Transverse colon (tissue), 4 donors: ENCODE measurements around the gene MEF2B.

Source experiments
- CTCF ChIP-seq, 5 experiments: fragments of 200-600 bp in 3 of 5; fragments of 450-650 bp in 2 of 5; sonication (generic) in 3 of 5; IDR thresholded peaks; 1 replicate in 2 of 5; 2 replicates in 3 of 5; pipeline ENCODE4 v1.5.1; 2016 to 2017; ENCODE audit warnings: antibody characterized with exemption in 5 of 5, inconsistent platforms in 3 of 5, mild to moderate bottlenecking in 2 of 5, moderate library complexity in 1 of 5
- EP300 ChIP-seq: sonication (generic); formaldehyde crosslinking; IDR thresholded peaks from one replicate; pipeline ENCODE4 v1.6.1; 2017; ENCODE audit warnings: antibody characterized with exemption, low read depth
- POLR2A ChIP-seq: fragments of 450-650 bp; IDR thresholded peaks from one replicate; pipeline ENCODE4 v1.6.1; 2016; ENCODE audit warnings: antibody characterized with exemption, mild to moderate bottlenecking, moderate library complexity
- POLR2AphosphoS5 ChIP-seq, 3 donors: sonication (generic); formaldehyde crosslinking; IDR thresholded peaks; one replicate each; pipeline ENCODE4 v1.6.1; 2016; ENCODE audit warnings: antibody characterized with exemption in 3 of 3

- TF ChIP-seq CTCF (IDR thresholded peaks at IDR 0.05) (no peak), POLR2AphosphoS5 (IDR thresholded peaks at IDR 0.05) (no peak), POLR2A (no peak), EP300 (no peak)
Observed at GRCh38 chr19:19122902-19123301, 47.2 kb downstream of the MEF2B start.
